HEK293 (cell line): ENCODE data around the gene TMX2.

Source experiments
- CTCF ChIA-PET: fragments of 350-600 bp; formaldehyde crosslinking; extraction: SDS; loops from one replicate; lab custom pipeline; 2021; ENCODE audit warnings: antibody characterized with exemption; lab: Yijun Ruan, JAX
- POLR2A ChIA-PET: fragments of 300-600 bp; formaldehyde crosslinking; extraction: SDS; loops from one replicate; lab custom pipeline; 2020; ENCODE audit warnings: antibody characterized with exemption, inconsistent platforms; lab: Yijun Ruan, JAX
- H3K27ac ChIP-seq: fragments of 200-500 bp; sonication (Bioruptor generic); 2 replicates; pipeline ENCODE4 v1.5.1; 2014; ENCODE audit warnings: low read depth, low read length, control low read depth, inconsistent platforms; ENCODE audit errors: extremely low read depth
- H3K36me3 ChIP-seq, 2 experiments: fragments of 200-500 bp in 1 of 2; sonication (Bioruptor generic) in 1 of 2; 1 replicate in 1 of 2; 2 replicates in 1 of 2; pipeline ENCODE4 v1.5.1; 2014 to 2017; ENCODE audit warnings: inconsistent platforms in 2 of 2, low read length in 2 of 2; ENCODE audit not compliant: control insufficient read depth in 2 of 2, insufficient read depth in 1 of 2
- H3K4me1 ChIP-seq: fragments of 200-500 bp; sonication (Bioruptor generic); 2 replicates; pipeline ENCODE4 v1.5.1; 2014; ENCODE audit warnings: mild to moderate bottlenecking, low read length, inconsistent platforms; ENCODE audit not compliant: control insufficient read depth, insufficient read depth
- H3K4me3 ChIP-seq: 2 replicates; pipeline ENCODE4 v1.5.1; 2011; ENCODE audit warnings: low read depth, mild to moderate bottlenecking, control low read depth, low read length, moderate library complexity
- H3K9me3 ChIP-seq: fragments of 200-500 bp; sonication (Bioruptor generic); 2 replicates; pipeline ENCODE4 v1.5.1; 2014; ENCODE audit warnings: low read depth, low read length, inconsistent platforms; ENCODE audit not compliant: control insufficient read depth, insufficient read depth
- IKZF3 ChIP-seq: fragments of 450-650 bp; IDR thresholded peaks from 2 replicates; pipeline ENCODE4 v1.5.0; 2018; ENCODE audit warnings: missing biosample characterization, mild to moderate bottlenecking, missing genetic modification characterization, moderate library complexity
- KLF1 ChIP-seq: fragments of 450-650 bp; formaldehyde crosslinking; IDR thresholded peaks from 2 replicates; pipeline ENCODE4 v1.5.1; 2016; ENCODE audit warnings: missing biosample characterization, missing genetic modification characterization
- OSR2 ChIP-seq: fragments of 450-650 bp; formaldehyde crosslinking; IDR thresholded peaks from 2 replicates; pipeline ENCODE4 v1.5.1; 2016; ENCODE audit warnings: missing biosample characterization, missing genetic modification characterization
- OVOL3 ChIP-seq: fragments of 450-650 bp; formaldehyde crosslinking; IDR thresholded peaks from 2 replicates; pipeline ENCODE4 v1.5.1; 2016; ENCODE audit warnings: missing biosample characterization, missing genetic modification characterization
- PRDM1 ChIP-seq: fragments of 450-650 bp; formaldehyde crosslinking; IDR thresholded peaks from 2 replicates; pipeline ENCODE4; 2016; ENCODE audit warnings: missing biosample characterization, missing genetic modification characterization
- SP7 ChIP-seq: fragments of 450-650 bp; formaldehyde crosslinking; IDR thresholded peaks from 2 replicates; pipeline ENCODE4 v1.5.1; 2016; ENCODE audit warnings: missing biosample characterization, missing genetic modification characterization
- ZBTB48 ChIP-seq: fragments of 450-650 bp; formaldehyde crosslinking; IDR thresholded peaks from 2 replicates; pipeline ENCODE4 v1.5.1; 2016; ENCODE audit warnings: missing biosample characterization, missing genetic modification characterization
- ZNF341 ChIP-seq: fragments of 450-650 bp; formaldehyde crosslinking; IDR thresholded peaks from 2 replicates; pipeline ENCODE4; 2016; ENCODE audit warnings: low read depth, missing biosample characterization, missing genetic modification characterization
- ZNF366 ChIP-seq: fragments of 450-650 bp; formaldehyde crosslinking; conservative IDR thresholded peaks from 2 replicates; pipeline ENCODE4 v1.5.1; 2016; ENCODE audit warnings: missing biosample characterization, missing genetic modification characterization
- ZNF596 ChIP-seq: fragments of 450-650 bp; IDR thresholded peaks from 2 replicates; pipeline ENCODE4 v1.5.0; 2018; ENCODE audit warnings: missing biosample characterization, mild to moderate bottlenecking, missing genetic modification characterization, moderate library complexity
- ZNF600 ChIP-seq: fragments of 450-650 bp; formaldehyde crosslinking; IDR thresholded peaks from 2 replicates; pipeline ENCODE4 v1.5.1; 2016; ENCODE audit warnings: missing biosample characterization, missing genetic modification characterization
- ZNF785 ChIP-seq: fragments of 450-650 bp; formaldehyde crosslinking; IDR thresholded peaks from 2 replicates; pipeline ENCODE4 v1.5.1; 2016; ENCODE audit warnings: missing biosample characterization, missing genetic modification characterization
- TF ChIP-seq, protein P1 (sequence below): fragments of 450-650 bp; formaldehyde crosslinking; IDR thresholded peaks from 2 replicates; pipeline ENCODE4 v1.5.1; 2017; ENCODE audit warnings: missing biosample characterization, missing genetic modification characterization
- TF ChIP-seq, protein P2 (sequence below): fragments of 450-650 bp; formaldehyde crosslinking; IDR thresholded peaks from 2 replicates; pipeline ENCODE4 v1.5.1; 2016; ENCODE audit warnings: missing biosample characterization, missing genetic modification characterization

TMX2 gene

DNA sequence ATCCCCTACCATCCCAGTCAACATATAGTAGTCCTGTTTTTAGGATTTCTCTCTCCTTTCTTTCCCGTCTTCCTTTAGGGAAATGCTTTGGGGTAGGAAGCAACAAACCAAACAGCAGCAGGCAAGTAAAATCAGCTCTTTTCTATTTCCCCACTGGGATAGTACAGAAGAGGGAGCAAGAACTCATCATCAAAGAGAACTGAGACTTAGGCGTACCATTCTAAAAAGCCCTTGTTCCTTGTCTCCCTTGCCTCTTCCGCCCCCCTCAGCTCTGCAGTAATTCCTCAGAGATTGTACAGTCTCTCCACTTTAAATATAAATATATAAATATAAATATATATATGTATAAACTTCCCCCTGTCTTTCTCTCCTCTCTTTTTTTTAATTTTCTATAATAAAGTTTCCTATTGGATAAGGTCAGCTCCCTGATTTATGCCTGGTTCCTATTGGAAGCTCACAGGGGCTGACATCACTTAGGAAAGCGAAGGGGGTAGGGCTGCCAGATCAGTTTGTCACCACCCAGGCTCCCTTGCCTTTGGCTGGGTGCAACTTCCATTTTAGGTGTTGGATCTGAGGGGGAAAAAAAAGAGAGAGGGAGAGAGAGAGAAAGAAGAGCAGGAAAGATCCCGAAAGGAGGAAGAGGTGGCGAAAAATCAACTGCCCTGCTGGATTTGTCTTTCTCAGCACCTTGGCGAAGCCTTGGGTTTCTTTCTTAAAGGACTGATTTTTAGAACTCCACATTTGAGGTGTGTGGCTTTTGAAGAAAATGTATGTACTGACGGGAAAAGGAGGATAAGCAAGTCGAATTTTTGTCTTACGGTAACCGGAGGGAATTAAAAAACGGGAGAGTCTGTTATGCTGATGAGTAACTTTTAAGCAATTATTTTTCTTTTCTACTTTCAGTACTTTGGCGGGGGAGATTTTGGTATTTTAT is 49.2 kb downstream of the TMX2 start, which contains the start of gene CTNND1 (continued):
- TF ChIP-seq, protein P1, sequence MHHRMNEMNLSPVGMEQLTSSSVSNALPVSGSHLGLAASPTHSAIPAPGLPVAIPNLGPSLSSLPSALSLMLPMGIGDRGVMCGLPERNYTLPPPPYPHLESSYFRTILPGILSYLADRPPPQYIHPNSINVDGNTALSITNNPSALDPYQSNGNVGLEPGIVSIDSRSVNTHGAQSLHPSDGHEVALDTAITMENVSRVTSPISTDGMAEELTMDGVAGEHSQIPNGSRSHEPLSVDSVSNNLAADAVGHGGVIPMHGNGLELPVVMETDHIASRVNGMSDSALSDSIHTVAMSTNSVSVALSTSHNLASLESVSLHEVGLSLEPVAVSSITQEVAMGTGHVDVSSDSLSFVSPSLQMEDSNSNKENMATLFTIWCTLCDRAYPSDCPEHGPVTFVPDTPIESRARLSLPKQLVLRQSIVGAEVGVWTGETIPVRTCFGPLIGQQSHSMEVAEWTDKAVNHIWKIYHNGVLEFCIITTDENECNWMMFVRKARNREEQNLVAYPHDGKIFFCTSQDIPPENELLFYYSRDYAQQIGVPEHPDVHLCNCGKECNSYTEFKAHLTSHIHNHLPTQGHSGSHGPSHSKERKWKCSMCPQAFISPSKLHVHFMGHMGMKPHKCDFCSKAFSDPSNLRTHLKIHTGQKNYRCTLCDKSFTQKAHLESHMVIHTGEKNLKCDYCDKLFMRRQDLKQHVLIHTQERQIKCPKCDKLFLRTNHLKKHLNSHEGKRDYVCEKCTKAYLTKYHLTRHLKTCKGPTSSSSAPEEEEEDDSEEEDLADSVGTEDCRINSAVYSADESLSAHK (tag by site-specific recombination): no peak
- TF ChIP-seq OVOL3: no peak
- TF ChIP-seq ZBTB48: peak; percentile 38; the same call in 1 of the 2 replicates
- TF ChIP-seq ZNF366: peak; percentile 98
- TF ChIP-seq ZNF785 (tag by site-specific recombination): no peak

GRCh38 chr11:57762235-57762861 is 50.0 kb downstream of the TMX2 start:
- ChIA-PET POLR2A (interaction anchor here (0.6 to 4.8 kb wide), 8 partner anchors 14 to 107 kb away, joined by 3 to 50 read pairs (median 6); partner anchors contain the start of gene SELENOH), CTCF (interaction anchor here (1.3 to 10.5 kb wide), 5 partner anchors 10 to 305 kb away, joined by 3 to 151 read pairs (median 5); no protein-coding TSS in a partner anchor)
- Histone ChIP-seq H3K4me3 (peak overlapping the region; percentile 50), H3K4me1 (peaks cover 8% of the 10 kb centered on the region; the same call in 1 of the 2 replicates), H3K27ac (peak overlapping the region; percentile 86), H3K36me3 (no peaks in the 10 kb centered on the region), H3K9me3 (no peaks in the 10 kb centered on the region)
- TF ChIP-seq, protein P2, sequence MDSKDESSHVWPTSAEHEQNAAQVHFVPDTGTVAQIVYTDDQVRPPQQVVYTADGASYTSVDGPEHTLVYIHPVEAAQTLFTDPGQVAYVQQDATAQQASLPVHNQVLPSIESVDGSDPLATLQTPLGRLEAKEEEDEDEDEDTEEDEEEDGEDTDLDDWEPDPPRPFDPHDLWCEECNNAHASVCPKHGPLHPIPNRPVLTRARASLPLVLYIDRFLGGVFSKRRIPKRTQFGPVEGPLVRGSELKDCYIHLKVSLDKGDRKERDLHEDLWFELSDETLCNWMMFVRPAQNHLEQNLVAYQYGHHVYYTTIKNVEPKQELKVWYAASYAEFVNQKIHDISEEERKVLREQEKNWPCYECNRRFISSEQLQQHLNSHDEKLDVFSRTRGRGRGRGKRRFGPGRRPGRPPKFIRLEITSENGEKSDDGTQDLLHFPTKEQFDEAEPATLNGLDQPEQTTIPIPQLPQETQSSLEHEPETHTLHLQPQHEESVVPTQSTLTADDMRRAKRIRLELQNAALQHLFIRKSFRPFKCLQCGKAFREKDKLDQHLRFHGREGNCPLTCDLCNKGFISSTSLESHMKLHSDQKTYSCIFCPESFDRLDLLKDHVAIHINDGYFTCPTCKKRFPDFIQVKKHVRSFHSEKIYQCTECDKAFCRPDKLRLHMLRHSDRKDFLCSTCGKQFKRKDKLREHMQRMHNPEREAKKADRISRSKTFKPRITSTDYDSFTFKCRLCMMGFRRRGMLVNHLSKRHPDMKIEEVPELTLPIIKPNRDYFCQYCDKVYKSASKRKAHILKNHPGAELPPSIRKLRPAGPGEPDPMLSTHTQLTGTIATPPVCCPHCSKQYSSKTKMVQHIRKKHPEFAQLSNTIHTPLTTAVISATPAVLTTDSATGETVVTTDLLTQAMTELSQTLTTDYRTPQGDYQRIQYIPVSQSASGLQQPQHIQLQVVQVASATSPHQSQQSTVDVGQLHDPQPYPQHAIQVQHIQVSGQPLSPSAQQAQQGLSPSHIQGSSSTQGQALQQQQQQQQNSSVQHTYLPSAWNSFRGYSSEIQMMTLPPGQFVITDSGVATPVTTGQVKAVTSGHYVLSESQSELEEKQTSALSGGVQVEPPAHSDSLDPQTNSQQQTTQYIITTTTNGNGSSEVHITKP (tag by site-specific recombination): peak; percentile 59; the same call in 1 of the 2 replicates
- TF ChIP-seq ZNF596 (tag by site-specific recombination): 0 out of 2 replicates have a peak, but pooled peaks have one; percentile 7
- TF ChIP-seq IKZF3 (tag by site-specific recombination): peak; percentile 48; the same call in 1 of the 2 replicates
- TF ChIP-seq OSR2: no peak
- peak; percentile 50 for TF ChIP-seq PRDM1
- peak; percentile 46; the same call in 1 of the 2 replicates for TF ChIP-seq ZNF341 (tag by site-specific recombination)
- TF ChIP-seq SP7 (tag by site-specific recombination): no peak

GRCh38 chr11:57763568-57763967 is 51.2 kb downstream of the TMX2 start:
- TF ChIP-seq KLF1 (tag by site-specific recombination) (no peak), ZNF600 (tag by site-specific recombination) (0 out of 2 replicates have a peak, but pooled peaks have one; percentile 22), ZNF366 (0 out of 2 replicates have a peak, but pooled peaks have one; percentile 41), ZNF596 (tag by site-specific recombination) (no peak)
- peaks cover 8% of the 10 kb centered on the region; the same call in 1 of the 2 replicates for H3K4me1 ChIP-seq
- H3K27ac ChIP-seq: no peak overlapping the region
- H3K36me3 ChIP-seq: no peaks in the 10 kb centered on the region
- no peaks in the 10 kb centered on the region for H3K9me3 ChIP-seq
- CTCF ChIA-PET: interaction anchor here (0.9 to 10.5 kb wide), 5 partner anchors 8 to 38 kb away, joined by 3 to 151 read pairs (median 5); partner anchors contain the start of gene BTBD18
- H3K4me3 ChIP-seq: peak overlapping the region; percentile 50
- POLR2A ChIA-PET: interaction anchor here (0.5 to 4.8 kb wide), 5 partner anchors 13 to 108 kb away, joined by 3 to 50 read pairs (median 16); partner anchors contain the start of gene SELENOH
